Caco-2 (cell line): ENCODE results near the gene EXOC6B. TPM values are rescaled to one million over a fixed set of nuclear protein-coding genes. Genes with fewer than 3 reads are reported as not detected.

ENCODE experiments used
- BruUV-seq: library from RNA; stranded (reverse); fragments of 400-500 nt; replicated peaks from 2 replicates; lab custom pipeline; 2021; lab: Mats Ljungman, UMichigan
- CTCF ChIA-PET: fragments of 300-600 bp; sonication (Branson Sonifier 250); formaldehyde crosslinking; loops from one replicate; lab custom pipeline; 2022; ENCODE audit warnings: antibody characterized with exemption; lab: Charles Lee
- POLR2A ChIA-PET: fragments of 300-600 bp; sonication (Branson Sonifier 250); formaldehyde crosslinking; loops from one replicate; lab custom pipeline; 2022; ENCODE audit warnings: antibody characterized with exemption; lab: Charles Lee
- DNase-seq, 2 experiments: peaks; one replicate each; pipeline versions ENCODE4 v3.0.0 to v3.0.0-alpha.2; 2020 to 2022
- H3K27me3 ChIP-seq: replicated peaks from 2 replicates; pipeline ENCODE4 v1.6.0; 2011; ENCODE audit warnings: low read length; ENCODE audit not compliant: control insufficient read depth, insufficient read depth
- H3K36me3 ChIP-seq: 2 replicates; pipeline ENCODE4 v1.5.1; 2011; ENCODE audit warnings: low read length; ENCODE audit not compliant: control insufficient read depth, insufficient read depth
- H3K4me1 ChIP-seq: fragments of 250-450 bp; sonication (Bioruptor Pico); 2 replicates; pipeline ENCODE4 v1.5.1; 2020; ENCODE audit warnings: mild to moderate bottlenecking
- H3K4me3 ChIP-seq: 2 replicates; pipeline ENCODE4 v1.5.1; 2011; ENCODE audit warnings: low read depth, mild to moderate bottlenecking, control low read depth, low read length
- H3K9me3 ChIP-seq: fragments of 250-450 bp; sonication (Bioruptor Pico); 2 replicates; pipeline ENCODE4 v1.5.1; 2020; ENCODE audit warnings: mild to moderate bottlenecking, moderate library complexity
- H3K27ac Mint-ChIP-seq: one replicate; pipeline ENCODE4 v1.8.0; 2022; ENCODE audit warnings: mixed read lengths; ENCODE audit not compliant: unreplicated experiment
- H3K27me3 Mint-ChIP-seq: one replicate; pipeline ENCODE4 v1.8.0; 2022; ENCODE audit warnings: mixed read lengths; ENCODE audit not compliant: insufficient read depth, unreplicated experiment
- H3K36me3 Mint-ChIP-seq: one replicate; pipeline ENCODE4 v1.8.0; 2022; ENCODE audit warnings: mild to moderate bottlenecking, mixed read lengths; ENCODE audit not compliant: insufficient read depth, unreplicated experiment
- H3K4me1 Mint-ChIP-seq: one replicate; pipeline ENCODE4 v1.8.0; 2022; ENCODE audit warnings: low read depth, mixed read lengths; ENCODE audit not compliant: unreplicated experiment
- H3K4me3 Mint-ChIP-seq: one replicate; pipeline ENCODE4 v1.8.0; 2022; ENCODE audit warnings: mild to moderate bottlenecking, moderate library complexity, mixed read lengths; ENCODE audit not compliant: unreplicated experiment
- H3K9me3 Mint-ChIP-seq: one replicate; pipeline ENCODE4 v1.8.0; 2022; ENCODE audit warnings: mixed read lengths; ENCODE audit not compliant: unreplicated experiment
- intact Hi-C: fragments of 100-400 bp; cut with micrococcal nuclease; formaldehyde crosslinking; loops from one replicate; pipeline ENCODE4 v1.10.0; 2022; ENCODE audit not compliant: unreplicated experiment
- total RNA-seq: library from RNA; stranded (reverse); gene quantifications from 2 replicates; pipeline ENCODE4 v1.2.3, GENCODE V29; 2022
- TF ChIP-seq, protein P1 (sequence below), 2 experiments: fragments of 200-600 bp in 1 of 2; IDR thresholded peaks; 1 replicate in 1 of 2; 2 replicates in 1 of 2; pipeline versions ENCODE4 v1.5.1 to v1.8.0; 2011 to 2022; ENCODE audit warnings: antibody characterized with exemption in 1 of 2, control low read depth in 1 of 2, inconsistent platforms in 1 of 2, low read depth in 1 of 2, low read length in 1 of 2, mild to moderate bottlenecking in 1 of 2, moderate library complexity in 1 of 2; ENCODE audit not compliant: insufficient read depth in 1 of 2, severe bottlenecking in 1 of 2, unreplicated experiment in 1 of 2

The EXOC6B gene
- total RNA-seq, 1 experiment from 2014 or later = 36.1 TPM

GRCh38 chr2:72834596-72834995, 8.8 kb upstream of the EXOC6B start:
- DNase-seq = no peak
- Mint-ChIP-seq H3K4me3 (no peak overlapping the region), H3K36me3 (peaks cover 4% of the 10 kb centered on the region), H3K27me3 (no peaks in the 10 kb centered on the region), H3K9me3 (no peaks in the 10 kb centered on the region), H3K4me1 (peaks cover 11% of the 10 kb centered on the region), H3K27ac (no peak overlapping the region)
- Histone ChIP-seq H3K4me1 (peaks cover 11% of the 10 kb centered on the region), H3K4me3 (no peak overlapping the region), H3K9me3 (no peaks in the 10 kb centered on the region), H3K36me3 (no peaks in the 10 kb centered on the region), H3K27me3 (no peaks in the 10 kb centered on the region)
- intact Hi-C loops = no loop called here
- no TSS peak for BruUV-seq
- ChIA-PET POLR2A (no interaction called here), CTCF (no interaction called here)
- TF ChIP-seq, protein P1, sequence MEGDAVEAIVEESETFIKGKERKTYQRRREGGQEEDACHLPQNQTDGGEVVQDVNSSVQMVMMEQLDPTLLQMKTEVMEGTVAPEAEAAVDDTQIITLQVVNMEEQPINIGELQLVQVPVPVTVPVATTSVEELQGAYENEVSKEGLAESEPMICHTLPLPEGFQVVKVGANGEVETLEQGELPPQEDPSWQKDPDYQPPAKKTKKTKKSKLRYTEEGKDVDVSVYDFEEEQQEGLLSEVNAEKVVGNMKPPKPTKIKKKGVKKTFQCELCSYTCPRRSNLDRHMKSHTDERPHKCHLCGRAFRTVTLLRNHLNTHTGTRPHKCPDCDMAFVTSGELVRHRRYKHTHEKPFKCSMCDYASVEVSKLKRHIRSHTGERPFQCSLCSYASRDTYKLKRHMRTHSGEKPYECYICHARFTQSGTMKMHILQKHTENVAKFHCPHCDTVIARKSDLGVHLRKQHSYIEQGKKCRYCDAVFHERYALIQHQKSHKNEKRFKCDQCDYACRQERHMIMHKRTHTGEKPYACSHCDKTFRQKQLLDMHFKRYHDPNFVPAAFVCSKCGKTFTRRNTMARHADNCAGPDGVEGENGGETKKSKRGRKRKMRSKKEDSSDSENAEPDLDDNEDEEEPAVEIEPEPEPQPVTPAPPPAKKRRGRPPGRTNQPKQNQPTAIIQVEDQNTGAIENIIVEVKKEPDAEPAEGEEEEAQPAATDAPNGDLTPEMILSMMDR (IDR thresholded peaks at IDR 0.05; ENCODE audit: insufficient read depth in 1 of 2, low read depth in 1 of 2, low read length in 1 of 2, severe bottlenecking in 1 of 2, unreplicated experiment in 1 of 2) = no peak

DNA sequence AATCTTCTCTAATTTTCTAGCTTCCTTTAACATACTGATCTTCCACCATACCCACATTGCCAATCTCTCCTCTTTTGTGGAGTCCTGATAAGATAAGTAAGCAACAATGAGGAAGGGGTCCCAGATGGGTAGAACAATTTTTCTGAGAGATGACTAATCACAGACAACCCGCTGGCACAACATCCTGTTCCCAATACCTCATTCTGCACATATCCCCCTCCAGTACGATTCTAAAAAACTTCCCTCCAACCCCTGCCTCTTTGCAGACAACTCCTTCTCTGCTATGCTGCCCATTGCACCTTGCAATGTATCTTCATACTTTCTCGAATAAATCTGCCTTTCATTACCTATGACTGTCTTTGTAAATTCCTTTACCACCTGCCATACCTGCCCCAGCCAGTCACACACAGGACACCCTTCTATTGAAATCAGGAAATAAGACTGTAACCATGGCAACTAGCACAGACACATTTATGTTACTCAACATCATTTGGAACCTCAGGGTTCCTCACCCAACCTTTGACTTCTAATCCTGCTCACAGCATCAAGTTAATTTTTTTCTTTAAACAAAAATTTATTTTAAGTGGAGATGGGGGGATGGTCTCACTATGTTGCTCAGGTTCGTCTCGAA, 7.4 kb upstream of the EXOC6B start:
- no peak overlapping the region for H3K27ac Mint-ChIP-seq
- ChIA-PET POLR2A (interaction anchor here (0.6 kb wide), 2 partner anchors 653 to 1576 kb away, joined by 3 to 5 read pairs; no protein-coding TSS in a partner anchor), CTCF (no interaction called here)

DNA sequence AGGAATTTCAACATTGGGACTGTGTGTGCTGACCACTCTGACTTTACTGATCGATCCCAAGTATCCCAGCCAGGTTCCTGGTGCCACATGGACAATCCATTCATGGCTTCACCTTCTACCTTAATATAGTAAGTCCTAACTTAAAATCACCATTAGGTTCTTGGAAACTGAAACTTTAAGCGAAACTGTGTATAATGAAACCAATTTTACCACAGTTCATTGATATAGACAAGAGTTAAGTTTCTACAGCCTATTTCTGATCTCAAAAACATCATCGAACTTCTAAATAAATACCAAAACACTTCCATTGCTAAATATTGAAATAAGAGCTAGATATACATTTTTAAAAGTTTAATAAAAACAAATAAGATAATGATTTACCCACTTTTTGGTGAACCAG, 4.4 kb upstream of the EXOC6B start:
- H3K9me3 ChIP-seq = no peaks in the 10 kb centered on the region
- Mint-ChIP-seq H3K4me3 (no peak overlapping the region), H3K9me3 (no peaks in the 10 kb centered on the region), H3K36me3 (peaks cover 17% of the 10 kb centered on the region), H3K27me3 (no peaks in the 10 kb centered on the region), H3K27ac (no peak overlapping the region), H3K4me1 (peaks cover 42% of the 10 kb centered on the region)
- intact Hi-C loops = no loop called here
- BruUV-seq = no TSS peak
- ChIA-PET CTCF (no interaction called here), POLR2A (interaction anchor here (0.6 kb wide), 1 partner anchor 22 kb away, joined by 5 read pairs; no protein-coding TSS in a partner anchor)
- TF ChIP-seq, protein P1 (IDR thresholded peaks at IDR 0.05; ENCODE audit: insufficient read depth in 1 of 2, low read depth in 1 of 2, low read length in 1 of 2, severe bottlenecking in 1 of 2, unreplicated experiment in 1 of 2) = no peak
- no peaks in the 10 kb centered on the region for H3K36me3 ChIP-seq
- H3K27me3 ChIP-seq = no peaks in the 10 kb centered on the region
- H3K4me3 ChIP-seq = no peak overlapping the region
- no peak for DNase-seq
- H3K4me1 ChIP-seq = peaks cover 46% of the 10 kb centered on the region

More for the DNA sequence above, 7.4 kb upstream of the EXOC6B start:
- no peaks in the 10 kb centered on the region for H3K27me3 ChIP-seq
- DNase-seq = no peak
- H3K4me1 Mint-ChIP-seq = peaks cover 21% of the 10 kb centered on the region
- TF ChIP-seq, protein P1 (IDR thresholded peaks at IDR 0.05; ENCODE audit: insufficient read depth in 1 of 2, low read depth in 1 of 2, low read length in 1 of 2, severe bottlenecking in 1 of 2, unreplicated experiment in 1 of 2) = no peak
- H3K4me3 Mint-ChIP-seq = no peak overlapping the region
- H3K36me3 Mint-ChIP-seq = peaks cover 6% of the 10 kb centered on the region
- H3K36me3 ChIP-seq = no peaks in the 10 kb centered on the region
- H3K9me3 Mint-ChIP-seq = no peaks in the 10 kb centered on the region
- H3K27me3 Mint-ChIP-seq = no peaks in the 10 kb centered on the region
- intact Hi-C loops = no loop called here
- BruUV-seq = no TSS peak
- H3K9me3 ChIP-seq = no peaks in the 10 kb centered on the region
- peaks cover 25% of the 10 kb centered on the region for H3K4me1 ChIP-seq
- no peak overlapping the region for H3K4me3 ChIP-seq
